Measurements from ENCODE around the gene TTYH2.

- TF ChIP-seq NFIC (IDR thresholded peaks at IDR 0.05) (no peak), MAX (IDR thresholded peaks at IDR 0.05) (no peak), CREB1 (IDR thresholded peaks at IDR 0.05; ENCODE audit: low read depth) (no peak), REST (IDR thresholded peaks at IDR 0.05; ENCODE audit: low read depth) (no peak), EP300 (IDR thresholded peaks at IDR 0.05; ENCODE audit: borderline replicate concordance) (no peak), YY1 (IDR thresholded peaks at IDR 0.05; ENCODE audit: low read depth) (no peak), CEBPB (IDR thresholded peaks at IDR 0.05) (no peak), RAD21 (IDR thresholded peaks at IDR 0.05; ENCODE audit: low read depth) (no peak), TEAD4 (IDR thresholded peaks at IDR 0.05) (no peak), TAF1 (IDR thresholded peaks at IDR 0.05; ENCODE audit: low read depth) (no peak), FOXM1 (IDR thresholded peaks at IDR 0.05; ENCODE audit: borderline replicate concordance, low read depth) (no peak)
These were observed 1.3 kb downstream of the TTYH2 start for GRCh38 chr17:74214484-74215341.
